GM12878 (cell line): ENCODE results near the gene INO80. TPM values are rescaled to one million over a fixed set of nuclear protein-coding genes. Genes with fewer than 3 reads are reported as not detected.

Experiments used
- ATAC-seq: fragments of 200-7000 bp; cut with Tn5 transposase; 3 replicates; pipeline ENCODE4 v1.9.1; 2020; ENCODE audit warnings: mild to moderate bottlenecking, moderate library complexity
- BruUV-seq: library from RNA; stranded (reverse); fragments of 400-500 nt; replicated peaks from 2 replicates; lab custom pipeline; 2021; lab: Mats Ljungman, UMichigan
- CTCF ChIA-PET: fragments of 300-600 bp; sonication (Branson Sonifier 250); formaldehyde crosslinking; extraction: SDS; loops from one replicate; lab custom pipeline; 2021; ENCODE audit warnings: inconsistent platforms; lab: Yijun Ruan, JAX
- POLR2A ChIA-PET: fragments of 350-600 bp; formaldehyde crosslinking; extraction: SDS; loops from one replicate; lab custom pipeline; 2021; ENCODE audit warnings: inconsistent platforms; lab: Charles Lee
- RAD21 ChIA-PET: fragments of 300-600 bp; sonication (Branson Sonifier 250); formaldehyde crosslinking; loops from one replicate; lab custom pipeline; 2023; ENCODE audit warnings: antibody characterized with exemption; ENCODE audit not compliant: unreplicated experiment; lab: Charles Lee
- SMC1A ChIA-PET: fragments of 300-600 bp; sonication (Branson Sonifier 250); formaldehyde crosslinking; loops from one replicate; lab custom pipeline; 2023; ENCODE audit not compliant: unreplicated experiment, uncharacterized antibody; lab: Charles Lee
- DNase-seq: peaks from one replicate; pipeline ENCODE4 v3.0.0-alpha.2; 2011; ENCODE audit warnings: low read depth, low spot score
- FAIRE-seq: peaks from 3 replicates; lab custom pipeline; 2011; peaks lifted over from hg19 to GRCh38; lab: Jason Lieb, UNC
- H2AFZ ChIP-seq: 2 replicates; pipeline ENCODE4 v1.6.0; 2011; ENCODE audit warnings: low read depth, low read length, control low read depth; ENCODE audit not compliant: control insufficient read depth
- H3K27ac ChIP-seq: 2 replicates; pipeline ENCODE4 v1.5.1; 2011; ENCODE audit warnings: control low read depth; ENCODE audit not compliant: control insufficient read depth, insufficient read depth
- H3K27me3 ChIP-seq, 2 experiments: replicated peaks in 1 of 2; 2 replicates each; pipeline versions ENCODE4 v1.6.0 to v1.6.1; 2011; ENCODE audit warnings: low read length in 1 of 2; ENCODE audit not compliant: control insufficient read depth in 2 of 2, insufficient read depth in 2 of 2
- H3K36me3 ChIP-seq, 2 experiments: 2 replicates each; pipeline ENCODE4 v1.5.1; 2011; ENCODE audit warnings: low read length in 1 of 2; ENCODE audit not compliant: control insufficient read depth in 2 of 2, insufficient read depth in 2 of 2
- H3K4me1 ChIP-seq: 2 replicates; pipeline ENCODE4 v1.6.1; 2011; ENCODE audit warnings: mild to moderate bottlenecking, low read length, moderate library complexity, mixed read lengths; ENCODE audit not compliant: control insufficient read depth, insufficient read depth
- H3K4me2 ChIP-seq: 2 replicates; pipeline ENCODE4 v1.6.0; 2011; ENCODE audit warnings: control low read depth; ENCODE audit not compliant: control insufficient read depth, insufficient read depth
- H3K4me3 ChIP-seq: fragments of 200-600 bp; sonication (generic); 2 replicates; pipeline ENCODE4 v1.5.1; 2016
- H3K79me2 ChIP-seq: 2 replicates; pipeline ENCODE4 v1.6.0; 2011; ENCODE audit warnings: low read length; ENCODE audit not compliant: control insufficient read depth, insufficient read depth
- H3K9ac ChIP-seq: 2 replicates; pipeline ENCODE4 v1.8.0; 2011; ENCODE audit warnings: low read length, control low read depth, mixed read lengths; ENCODE audit not compliant: control insufficient read depth, insufficient read depth
- H3K9me3 ChIP-seq: replicated peaks from 3 replicates; pipeline ENCODE4 v1.5.1; 2011; ENCODE audit warnings: mild to moderate bottlenecking, low read length; ENCODE audit not compliant: control insufficient read depth, insufficient read depth
- H4K20me1 ChIP-seq: 2 replicates; pipeline ENCODE4 v1.6.0; 2011; ENCODE audit not compliant: control insufficient read depth, insufficient read depth
- CBFB ChIP-seq: IDR thresholded peaks from 2 replicates; pipeline ENCODE4 v1.6.1; 2016; ENCODE audit warnings: antibody characterized with exemption, low read depth
- CHD1 ChIP-seq: IDR thresholded peaks from 2 replicates; pipeline ENCODE4 v1.6.1; 2012; ENCODE audit warnings: low read depth, low read length, improper control_type of control experiment
- DPF2 ChIP-seq: fragments of 450-650 bp; IDR thresholded peaks from 2 replicates; pipeline ENCODE4 v1.6.1; 2017; ENCODE audit warnings: mild to moderate bottlenecking
- E2F4 ChIP-seq: IDR thresholded peaks from 2 replicates; pipeline ENCODE4 v1.6.1; 2012; ENCODE audit warnings: low read depth, low read length, improper control_type of control experiment
- ETV6 ChIP-seq, 2 experiments: fragments of 450-650 bp in 1 of 2; IDR thresholded peaks in 1 of 2; conservative IDR thresholded peaks in 1 of 2; 2 replicates each; pipeline ENCODE4 v1.6.1; 2014; ENCODE audit warnings: antibody characterized with exemption in 1 of 2, borderline replicate concordance in 1 of 2, low read depth in 1 of 2, mild to moderate bottlenecking in 1 of 2, moderate library complexity in 1 of 2
- EZH2 ChIP-seq: IDR thresholded peaks from 2 replicates; pipeline ENCODE4 v1.6.1; 2012; ENCODE audit warnings: low read depth, mild to moderate bottlenecking, control low read depth, inconsistent platforms, low read length, borderline replicate concordance; ENCODE audit not compliant: control insufficient read depth
- HCFC1 ChIP-seq: fragments of 150-350 bp; IDR thresholded peaks from 2 replicates; pipeline ENCODE4 v1.6.1; 2014; ENCODE audit warnings: low read length
- IKZF1 ChIP-seq: fragments of 450-650 bp; conservative IDR thresholded peaks from 2 replicates; pipeline ENCODE4 v1.6.1; 2017; ENCODE audit warnings: antibody characterized with exemption, mild to moderate bottlenecking
- MEF2B ChIP-seq: fragments of 450-650 bp; IDR thresholded peaks from 2 replicates; pipeline ENCODE4 v1.6.1; 2018; ENCODE audit warnings: mild to moderate bottlenecking, moderate library complexity; ENCODE audit not compliant: partially characterized antibody, poor library complexity, severe bottlenecking
- NBN ChIP-seq: fragments of 450-650 bp; IDR thresholded peaks from 2 replicates; pipeline ENCODE4 v1.6.1; 2016
- NFIC ChIP-seq: IDR thresholded peaks from 2 replicates; pipeline ENCODE4 v1.6.1; 2012; ENCODE audit warnings: low read depth, mild to moderate bottlenecking, inconsistent platforms, low read length, moderate library complexity
- NFYA ChIP-seq: IDR thresholded peaks from 2 replicates; pipeline ENCODE4 v1.6.1; 2011; ENCODE audit warnings: low read depth, mild to moderate bottlenecking, low read length, improper control_type of control experiment, borderline replicate concordance
- PBX3 ChIP-seq: IDR thresholded peaks from 2 replicates; pipeline ENCODE4 v1.6.1; 2011; ENCODE audit warnings: mild to moderate bottlenecking, low read depth, low read length, moderate library complexity; ENCODE audit not compliant: insufficient replicate concordance
- PML ChIP-seq: IDR thresholded peaks from 2 replicates; pipeline ENCODE4 v1.6.1; 2012; ENCODE audit warnings: low read length, inconsistent platforms
- POLR2AphosphoS2 ChIP-seq: IDR thresholded peaks from 2 replicates; pipeline ENCODE4 v1.6.1; 2011; ENCODE audit warnings: low read depth, mild to moderate bottlenecking, low read length, improper control_type of control experiment, moderate library complexity
- RCOR1 ChIP-seq: conservative IDR thresholded peaks from 2 replicates; pipeline ENCODE4 v1.6.1; 2012; ENCODE audit warnings: low read depth, low read length, improper control_type of control experiment
- RFX5 ChIP-seq: IDR thresholded peaks from 2 replicates; pipeline ENCODE4 v1.6.1; 2011; ENCODE audit warnings: low read depth, low read length, improper control_type of control experiment
- SIN3A ChIP-seq: IDR thresholded peaks from 2 replicates; pipeline ENCODE4 v1.6.1; 2012; ENCODE audit warnings: low read depth, low read length, improper control_type of control experiment
- STAT1 ChIP-seq: fragments of 450-650 bp; conservative IDR thresholded peaks from 2 replicates; pipeline ENCODE4 v1.6.1; 2014; ENCODE audit warnings: antibody characterized with exemption, mild to moderate bottlenecking
- USF1 ChIP-seq: IDR thresholded peaks from 2 replicates; pipeline ENCODE4 v1.6.1; 2011; ENCODE audit warnings: borderline replicate concordance, low read depth, mild to moderate bottlenecking, moderate library complexity, mixed read lengths, low read length; ENCODE audit not compliant: insufficient read depth; ENCODE audit errors: extremely low read length
- WGBS: methylation state at CpG from one replicate; pipeline ENCODE4 v1.1.6; 2016; ENCODE audit warnings: low lambda C conversion rate; ENCODE audit not compliant: insufficient replicate concordance, insufficient coverage; ENCODE audit errors: missing lambda C conversion rate; 5-methylcytosine and 5-hydroxymethylcytosine counted together
- in situ Hi-C: fragments of 300-500 bp; cut with MboI; formaldehyde crosslinking; loops from 9 replicates; pipeline ENCODE4 v1.14.3; 2018; ENCODE audit warnings: mixed read lengths
- intact Hi-C: fragments of 100-400 bp; cut with micrococcal nuclease; formaldehyde crosslinking; loops from one replicate; pipeline ENCODE4 v1.14.2; 2022; ENCODE audit not compliant: unreplicated experiment
- polyA plus RNA-seq, 11 experiments: library from polyadenylated mRNA; depleted of rRNA in 4 of 11; unstranded in 6 of 11; stranded (reverse) in 5 of 11; fragments of >200 nt; fragmentation: Nextera tagmentation in 4 of 11; fragmentation: Illumina TruSeq in 1 of 11; extraction: Ambion mirVana in 4 of 11; extraction: Trizol in 1 of 11; gene quantifications; 1 replicate in 1 of 11; 2 replicates in 10 of 11; pipeline versions ENCODE4 v1.2.1 to v1.2.3, GENCODE V29; 2011 to 2016; ENCODE audit warnings: inconsistent platforms in 2 of 11, missing spikeins in 2 of 11, low read depth in 1 of 11
- total RNA-seq, 4 experiments: library from RNA; depleted of rRNA in 3 of 4; stranded (reverse); fragments of >200 nt in 3 of 4; fragmentation: Illumina TruSeq in 1 of 4; extraction: Trizol in 1 of 4; gene quantifications; 2 replicates each; pipeline versions ENCODE4 v1.2.1 to v1.2.3, GENCODE V29; 2013 to 2021

The INO80 gene
- total and polyA plus RNA-seq, 10 of the 15 experiments (the other 5 are each of a cell fraction or from before 2014, with no cell fraction given), result 4.5 to 25.0 (median 14.2) TPM

GRCh38 chr15:40941528-40942336, 174.3 kb downstream of the INO80 start:
- no peaks in the 10 kb centered on the region for H3K9me3 ChIP-seq
- SMC1A ChIA-PET, result interaction anchor here (1.0 to 4.1 kb wide), 17 partner anchors 10 to 244 kb away, joined by 3 to 28 read pairs (median 5); partner anchors contain the start of gene DLL4
- peak overlapping the region; percentile 81 for H3K27ac ChIP-seq
- WGBS, result 1% methylated on average over 68 of the region's 92 CpGs
- no peaks in the 10 kb centered on the region for H4K20me1 ChIP-seq
- peak overlapping the region; percentile 99 for H3K4me2 ChIP-seq
- RAD21 ChIA-PET, result interaction anchor here (0.8 to 4.1 kb wide), 19 partner anchors 9 to 391 kb away, joined by 3 to 36 read pairs (median 3); partner anchors contain the start of genes INO80, NUSAP1 and OIP5
- ATAC-seq, result peak; percentile 82
- no peak for DNase-seq
- peak overlapping the region; percentile 77 for H2AFZ ChIP-seq
- H3K79me2 ChIP-seq, result no peaks in the 10 kb centered on the region
- in situ Hi-C loops, result no loop called here
- CTCF ChIA-PET, result interaction anchor here (0.6 to 5.2 kb wide), 32 partner anchors 11 to 387 kb away, joined by 3 to 80 read pairs (median 4); partner anchors contain the start of genes CHAC1, DLL4, INO80 and RHOV
- H3K36me3 ChIP-seq, result no peaks in the 10 kb centered on the region
- BruUV-seq, result no TSS peak
- no peaks in the 10 kb centered on the region for H3K27me3 ChIP-seq
- peaks cover 23% of the 10 kb centered on the region for H3K4me1 ChIP-seq
- intact Hi-C loops, result loop anchor here (5.0 kb wide), 2 partner anchors 34 to 81 kb away; no protein-coding TSS in a partner anchor
- no peak for FAIRE-seq
- peak overlapping the region; percentile 88 for H3K9ac ChIP-seq
- POLR2A ChIA-PET, result interaction anchor here (0.5 to 3.5 kb wide), 7 partner anchors 9 to 373 kb away, joined by 3 to 20 read pairs (median 4); partner anchors contain the start of genes CHAC1 and RPUSD2
- peak overlapping the region; percentile 73 for H3K4me3 ChIP-seq
- TF ChIP-seq POLR2AphosphoS2, result no peak
- TF ChIP-seq HCFC1, result no peak
- peak in 1 of 2 experiments; percentile 62; a peak in 1 of 4 replicates for TF ChIP-seq ETV6 (conservative IDR thresholded peaks at IDR 0.05 in 1 of 2, IDR thresholded peaks at IDR 0.05 in 1 of 2; ENCODE audit: borderline replicate concordance in 1 of 2, low read depth in 1 of 2)
- no peak for TF ChIP-seq NFIC
- no peak for TF ChIP-seq PBX3
- TF ChIP-seq E2F4, result no peak
- TF ChIP-seq EZH2, result no peak
- TF ChIP-seq NFYA, result no peak
- peak; percentile 98 for TF ChIP-seq IKZF1
- 0 out of 2 replicates have a peak, but pooled peaks have one; percentile 20 for TF ChIP-seq NBN
- peak; percentile 85 for TF ChIP-seq DPF2
- no peak for TF ChIP-seq SIN3A
- TF ChIP-seq CHD1, result 0 out of 2 replicates have a peak, but pooled peaks have one; percentile 45
- TF ChIP-seq MEF2B, result no peak
- TF ChIP-seq RFX5, result 0 out of 2 replicates have a peak, but pooled peaks have one; percentile 16
- TF ChIP-seq STAT1, result 0 out of 2 replicates have a peak, but pooled peaks have one; percentile 10
- no peak for TF ChIP-seq PML
- TF ChIP-seq USF1, result peak; percentile 26
- no peak for TF ChIP-seq CBFB
- TF ChIP-seq RCOR1, result 0 out of 2 replicates have a peak, but pooled peaks have one; percentile 8
